GM18507 (cell line): ENCODE results near the gene ANXA11.
"Not testable (repeated sequence)": the region's sequence is repeated elsewhere in the genome, so short reads cannot be mapped to it uniquely, and the experiment has no call there.

Experiments used
- DNase-seq: peaks from one replicate; pipeline ENCODE4 v3.0.0; 2011; ENCODE audit warnings: low read depth; ENCODE audit not compliant: insufficient read length; ENCODE audit errors: extremely low spot score
- FAIRE-seq: peaks from 2 replicates; lab custom pipeline; 2011; peaks lifted over from hg19 to GRCh38; lab: Jason Lieb, UNC

ANXA11 gene

DNA sequence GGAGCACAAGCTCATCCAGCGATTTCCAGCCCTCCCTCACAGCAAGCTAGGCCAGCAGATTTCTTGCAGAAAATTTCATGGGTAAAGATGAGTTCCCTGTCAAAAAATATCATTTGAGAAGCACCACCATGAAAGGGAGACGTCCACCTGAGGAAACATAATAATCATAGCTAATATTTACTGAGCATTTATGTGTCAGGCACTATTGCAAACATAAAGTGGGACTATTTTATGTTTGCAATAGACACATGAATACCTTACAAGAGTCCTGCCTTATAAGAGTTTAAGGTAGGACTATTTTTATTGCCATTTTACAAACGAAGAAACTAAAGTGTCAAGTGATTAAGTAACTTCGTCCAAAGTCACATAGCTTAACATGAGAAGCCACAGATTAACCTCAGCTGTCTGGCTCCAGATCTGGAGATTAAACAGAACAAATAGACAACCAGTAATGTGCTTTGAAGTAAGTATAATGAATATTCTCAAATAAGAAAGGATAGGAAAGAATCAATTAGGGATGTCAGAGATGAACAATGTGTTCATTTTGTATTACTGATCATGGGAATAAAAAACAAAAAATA is 7.3 kb upstream of the ANXA11 start:
- FAIRE-seq, DNase-seq: not testable (repeated sequence)

DNA sequence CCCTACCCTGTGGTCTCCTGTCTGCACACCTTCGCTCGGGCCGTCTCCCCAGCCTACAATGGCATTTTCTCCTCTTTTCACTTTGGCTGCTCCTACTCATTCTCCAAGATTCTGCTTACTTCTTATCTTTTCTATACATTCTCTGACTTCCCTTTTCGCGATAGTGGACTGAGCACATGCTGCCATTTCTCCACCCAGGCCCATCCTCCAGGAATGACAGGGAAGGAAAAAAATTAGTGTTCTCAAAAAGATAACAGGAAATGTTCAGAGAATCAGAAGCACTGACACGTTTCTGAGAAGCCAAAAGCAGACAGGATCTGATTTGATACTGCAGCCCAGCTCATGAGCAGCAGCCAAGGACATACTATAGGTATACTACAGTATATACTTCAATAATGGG is 6.4 kb upstream of the ANXA11 start:
- FAIRE-seq: no peak
- no peak for DNase-seq

DNA sequence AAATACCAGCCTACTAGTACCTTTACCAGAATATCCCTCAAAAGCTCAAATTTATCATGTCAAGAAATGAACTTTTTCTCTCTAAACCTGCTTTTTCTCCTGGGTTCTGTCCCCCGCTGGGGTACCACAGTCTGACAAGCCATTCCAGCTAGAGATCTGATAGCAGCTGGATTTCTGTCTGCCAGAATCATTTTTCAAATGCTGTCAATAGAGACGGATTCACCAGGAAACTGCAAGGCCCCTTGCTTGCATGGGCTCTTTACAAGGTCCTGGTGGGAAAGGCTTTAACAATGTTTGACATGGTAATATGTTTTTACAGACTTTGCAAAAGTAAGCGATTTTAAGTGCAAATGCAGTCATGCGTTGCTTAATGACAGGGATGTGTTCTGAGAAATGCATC is 4.9 kb upstream of the ANXA11 start:
- no peak for DNase-seq
- no peak for FAIRE-seq

DNA sequence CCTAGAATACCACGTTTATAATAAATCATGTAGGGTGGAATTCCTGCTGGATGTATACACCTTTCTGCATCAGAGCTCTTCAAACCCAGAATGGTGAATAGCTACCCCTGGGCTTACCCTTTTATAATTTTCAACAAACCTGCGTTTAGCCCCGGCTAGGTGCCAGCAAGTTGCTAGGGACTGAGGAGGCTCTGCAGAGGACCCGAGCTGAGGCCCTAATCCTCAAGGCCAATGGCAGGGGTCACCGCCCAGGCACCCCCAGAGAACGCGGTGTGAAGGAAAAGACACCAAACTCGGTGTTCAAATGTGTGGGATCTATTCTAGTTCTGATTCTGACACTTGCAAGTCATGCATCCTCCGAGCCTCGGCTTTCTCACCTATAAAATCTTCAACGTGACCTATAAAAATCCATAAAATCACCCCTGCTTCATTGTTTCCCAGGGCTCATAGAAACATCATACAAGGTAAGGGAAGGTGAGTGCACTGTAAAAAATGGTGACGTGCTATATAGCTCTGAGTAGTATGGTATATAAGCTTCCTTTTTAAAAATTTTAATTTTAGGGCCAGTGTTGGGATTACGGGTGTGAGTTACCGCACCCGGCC is 2.5 kb upstream of the ANXA11 start:
- FAIRE-seq (no peak), DNase-seq (no peak)

DNA sequence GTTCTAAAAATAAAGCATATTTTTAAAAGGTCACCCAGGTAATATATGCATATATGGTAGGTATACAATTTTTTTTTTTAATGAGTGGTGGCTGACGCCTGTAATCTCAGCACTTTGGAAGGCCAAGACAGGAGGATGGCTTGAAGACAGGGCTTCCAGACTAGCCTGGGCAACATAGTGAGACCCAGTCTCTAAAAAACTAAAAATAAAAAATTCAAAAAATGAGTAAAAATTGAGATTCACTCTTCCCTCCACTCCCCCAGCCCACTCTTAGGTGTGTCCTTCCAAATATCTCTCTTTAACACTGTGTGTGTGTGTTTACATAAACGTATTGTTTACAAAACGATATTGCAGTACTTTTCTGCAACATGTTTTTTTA is 929 bp upstream of the ANXA11 start:
- no peak for FAIRE-seq
- DNase-seq: no peak

DNA sequence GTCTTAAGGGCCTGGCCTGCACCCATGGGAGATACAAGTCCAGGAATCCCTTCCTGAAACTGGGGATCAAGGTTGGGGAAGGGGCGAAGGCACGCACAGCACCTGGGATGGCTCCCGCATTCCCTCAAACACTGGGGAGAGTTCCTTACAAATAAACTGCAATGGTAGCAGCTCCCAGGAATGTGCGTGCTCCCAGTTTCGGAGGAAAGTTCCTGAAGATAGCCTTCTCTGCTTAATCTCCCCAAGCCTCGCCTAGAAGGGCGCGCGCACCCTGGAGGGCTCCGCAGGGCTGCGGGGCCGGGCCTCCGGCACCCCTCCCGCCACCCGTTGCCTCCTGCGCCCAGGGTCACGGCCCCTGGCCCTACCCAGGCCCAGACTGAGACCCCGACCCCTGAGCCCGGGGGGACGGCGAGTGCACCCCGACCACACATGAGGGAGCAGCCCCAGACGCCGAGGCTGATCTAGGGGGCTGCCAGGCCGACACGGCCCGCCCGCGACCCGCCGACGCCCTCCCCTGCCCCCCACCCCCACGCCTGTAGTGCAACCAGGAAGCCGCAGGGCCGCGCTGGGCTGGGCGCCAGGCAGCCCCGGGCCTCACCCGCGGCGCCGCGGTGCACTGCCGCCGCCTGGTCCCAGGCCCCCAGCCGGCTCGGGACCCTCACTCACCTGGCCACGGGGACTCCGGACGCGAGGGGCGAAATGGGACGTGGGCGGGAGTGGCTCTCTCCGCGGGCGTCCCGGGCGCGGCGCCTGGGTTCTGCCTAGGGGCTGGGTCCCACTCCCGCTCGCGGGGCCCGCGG is 460 bp downstream of the ANXA11 start:
- FAIRE-seq: no peak
- DNase-seq: no peak

DNA sequence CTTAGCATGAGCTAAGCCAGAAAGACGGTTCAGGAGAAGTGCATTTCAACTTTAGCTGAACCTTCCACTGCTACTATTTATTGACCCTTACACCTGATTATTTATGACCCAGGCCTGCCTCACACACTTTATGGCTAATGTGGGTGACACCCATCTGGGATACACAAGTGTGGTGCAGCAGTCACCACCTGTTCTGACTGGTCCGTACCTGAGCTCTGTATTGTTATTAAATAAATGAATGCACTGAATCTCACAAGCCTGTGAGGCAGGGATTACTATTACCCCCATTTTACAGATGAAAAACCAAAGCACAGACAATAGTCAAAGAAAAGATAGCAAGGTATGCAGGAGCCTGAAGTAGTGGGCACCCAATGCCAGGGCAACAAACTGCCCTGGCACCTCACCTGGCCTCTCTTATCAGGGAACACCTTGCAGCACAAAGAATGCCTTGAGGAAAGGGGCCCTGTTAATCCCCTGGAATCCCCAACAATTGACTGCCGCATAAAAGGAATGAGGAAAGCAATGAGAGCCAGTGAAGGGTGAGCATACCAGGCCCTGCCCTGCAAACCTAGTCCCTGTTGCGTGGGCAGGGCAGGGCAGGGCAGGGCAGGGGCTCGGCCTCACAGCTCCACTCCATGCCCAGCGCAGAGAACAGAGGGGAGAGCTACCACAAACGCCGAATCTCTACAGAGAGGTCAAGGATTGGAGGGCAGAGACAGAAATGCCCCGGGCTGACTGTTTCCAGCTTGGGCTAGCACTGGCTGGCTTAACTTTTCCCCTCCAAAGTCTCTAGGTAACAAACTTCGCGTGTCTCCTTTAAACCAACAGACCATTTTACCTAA is 1.3 kb downstream of the ANXA11 start:
- FAIRE-seq: peak; percentile 41

DNA sequence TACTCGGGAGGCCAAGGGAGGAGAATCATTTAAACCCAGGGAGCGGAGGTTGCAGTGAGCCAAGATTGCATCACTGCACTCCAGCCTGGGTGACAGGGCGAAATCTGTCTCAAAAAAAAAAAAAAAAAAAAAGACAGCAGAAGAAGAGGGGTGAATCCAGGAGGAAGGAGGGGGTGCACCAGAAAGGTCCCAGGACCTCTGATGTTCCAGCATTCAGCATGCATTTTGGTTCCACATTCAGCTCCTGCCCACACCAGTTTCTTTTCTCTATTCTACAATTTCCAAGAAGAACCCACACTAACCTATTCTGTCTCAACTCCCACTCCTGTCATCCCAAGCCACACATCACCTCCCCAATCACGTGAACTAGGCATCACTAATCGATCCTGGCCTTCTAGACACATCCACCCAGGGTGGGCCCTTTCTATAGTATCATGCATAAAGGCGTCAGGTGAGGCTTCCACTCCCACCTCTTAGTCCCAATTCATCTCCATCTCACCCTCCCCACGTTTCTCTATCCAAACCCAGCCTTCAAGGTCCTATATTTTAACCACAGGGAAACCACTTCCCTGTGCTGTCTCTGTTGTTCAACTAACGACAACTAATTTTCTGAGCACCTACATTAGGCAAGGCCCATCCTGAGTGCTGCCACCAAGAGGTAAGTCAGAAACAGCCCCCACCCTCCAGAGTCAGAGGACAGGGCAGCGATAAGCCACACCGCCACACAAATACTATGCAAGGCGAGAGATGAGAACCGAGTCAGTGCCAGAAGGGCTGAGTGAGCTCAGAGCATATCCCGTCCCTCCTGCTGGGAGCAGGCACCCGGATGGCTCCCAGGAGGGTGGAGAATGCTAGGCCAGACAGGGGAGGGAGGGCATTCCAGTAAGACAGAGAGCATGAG is 2.2 kb downstream of the ANXA11 start:
- peak; percentile 78 for FAIRE-seq
- DNase-seq: no peak

More for the DNA sequence above, 1.3 kb downstream of the ANXA11 start:
- DNase-seq: no peak

DNA sequence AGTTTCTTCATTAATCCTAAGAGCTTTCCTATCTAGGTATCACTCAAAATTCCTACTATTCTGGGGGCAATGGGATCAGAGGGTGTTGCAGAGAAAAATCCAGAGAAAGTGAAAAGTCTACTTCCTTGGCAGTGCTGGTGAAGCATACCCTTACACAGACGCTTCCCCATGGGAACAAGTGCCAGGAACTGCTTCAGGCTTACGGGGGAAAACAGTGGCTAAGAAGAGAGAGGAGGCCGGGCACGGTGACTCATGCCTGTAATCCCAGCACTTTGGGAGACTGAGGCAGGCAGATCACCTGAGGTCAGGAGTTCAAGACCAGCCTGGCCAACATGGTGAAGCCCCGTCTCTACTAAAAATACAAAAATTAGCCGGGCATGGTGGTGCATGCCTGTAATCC is 2.8 kb downstream of the ANXA11 start:
- DNase-seq: not testable (repeated sequence)

DNA sequence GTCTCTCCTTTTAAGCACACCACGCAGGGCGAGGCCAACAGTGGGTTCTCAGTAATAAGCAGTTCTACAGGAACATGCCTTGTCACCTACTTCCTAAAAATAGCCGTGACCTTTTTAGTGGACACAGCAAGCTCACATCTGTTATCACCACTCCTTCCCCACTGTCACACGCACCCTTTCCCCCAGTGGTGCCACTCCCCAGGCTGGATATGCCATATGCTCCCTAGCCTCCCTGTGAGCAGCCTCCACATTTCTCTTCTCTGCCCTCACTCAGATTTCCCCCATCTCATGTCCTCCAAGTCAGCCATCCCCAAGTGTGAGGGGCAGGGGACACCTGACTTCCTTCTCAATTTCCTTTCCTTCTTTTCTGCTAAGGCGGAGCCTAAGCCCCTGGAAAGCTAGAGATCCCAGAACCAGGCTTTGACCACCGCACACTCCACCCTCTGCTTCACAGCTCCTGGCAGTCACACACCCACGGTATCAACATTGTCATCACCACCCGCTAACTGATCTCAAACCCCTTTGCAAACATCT is 3.7 kb downstream of the ANXA11 start:
- FAIRE-seq (no peak), DNase-seq (no peak)

More for the DNA sequence above, 2.8 kb downstream of the ANXA11 start:
- not testable (repeated sequence) for FAIRE-seq

DNA sequence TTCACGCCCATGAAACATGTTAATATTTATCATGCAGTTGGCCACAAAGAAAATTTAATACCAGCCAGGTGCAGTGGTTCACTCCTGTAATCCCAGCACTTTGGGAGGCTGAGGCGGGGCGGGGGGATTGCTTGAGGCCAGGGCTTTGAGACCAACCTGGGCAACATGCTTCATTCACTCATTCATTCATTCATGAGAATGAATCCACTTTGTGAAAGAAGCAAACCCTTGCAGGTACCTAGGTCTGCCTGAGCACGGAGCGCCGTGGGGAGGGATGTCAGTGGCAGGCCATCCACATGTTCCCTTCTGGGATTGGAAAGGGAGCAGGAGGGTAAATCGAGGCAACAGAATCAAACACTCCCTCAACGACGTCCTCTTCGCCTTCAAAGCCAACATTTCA is 4.7 kb downstream of the ANXA11 start:
- FAIRE-seq (no peak), DNase-seq (no peak)

DNA sequence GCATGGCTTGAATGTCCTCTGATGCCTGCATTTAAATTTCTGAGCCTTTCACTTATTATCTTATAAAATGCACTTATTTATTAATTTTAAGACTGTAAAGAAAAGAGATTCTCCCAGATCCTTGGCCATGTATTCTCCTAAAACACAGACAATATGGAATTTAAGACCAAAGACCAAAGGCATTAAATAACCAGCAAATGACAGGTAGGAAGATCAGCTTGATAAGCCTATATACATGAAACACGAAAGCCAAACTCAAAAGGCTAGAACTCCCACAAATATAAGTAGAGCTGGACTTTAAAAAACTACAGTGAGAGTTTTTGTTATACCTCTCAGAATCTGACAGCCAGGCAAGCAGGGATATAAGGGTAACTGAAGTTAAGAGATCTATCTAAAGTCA is 5.1 kb downstream of the ANXA11 start:
- DNase-seq (no peak), FAIRE-seq (no peak)

DNA sequence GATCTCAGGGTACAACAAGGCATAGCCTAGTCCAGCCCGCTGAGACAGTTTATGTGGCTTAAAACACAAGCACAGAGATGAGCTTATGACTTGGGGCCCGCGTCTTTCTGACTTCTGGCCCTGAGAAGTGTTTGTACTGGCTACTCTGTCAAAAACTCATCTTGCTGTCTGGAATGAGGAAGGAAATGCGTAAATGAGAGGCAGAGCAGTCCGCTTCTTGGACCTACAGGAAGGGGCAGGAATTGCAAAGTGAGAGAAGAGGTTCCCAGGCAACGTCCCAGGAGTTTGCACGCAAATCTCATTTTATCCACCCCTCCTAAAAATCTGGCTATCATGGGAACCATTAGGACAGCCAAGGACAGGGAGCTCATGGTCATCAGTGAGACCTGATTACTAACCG is 5.5 kb downstream of the ANXA11 start:
- FAIRE-seq (no peak), DNase-seq (no peak)

DNA sequence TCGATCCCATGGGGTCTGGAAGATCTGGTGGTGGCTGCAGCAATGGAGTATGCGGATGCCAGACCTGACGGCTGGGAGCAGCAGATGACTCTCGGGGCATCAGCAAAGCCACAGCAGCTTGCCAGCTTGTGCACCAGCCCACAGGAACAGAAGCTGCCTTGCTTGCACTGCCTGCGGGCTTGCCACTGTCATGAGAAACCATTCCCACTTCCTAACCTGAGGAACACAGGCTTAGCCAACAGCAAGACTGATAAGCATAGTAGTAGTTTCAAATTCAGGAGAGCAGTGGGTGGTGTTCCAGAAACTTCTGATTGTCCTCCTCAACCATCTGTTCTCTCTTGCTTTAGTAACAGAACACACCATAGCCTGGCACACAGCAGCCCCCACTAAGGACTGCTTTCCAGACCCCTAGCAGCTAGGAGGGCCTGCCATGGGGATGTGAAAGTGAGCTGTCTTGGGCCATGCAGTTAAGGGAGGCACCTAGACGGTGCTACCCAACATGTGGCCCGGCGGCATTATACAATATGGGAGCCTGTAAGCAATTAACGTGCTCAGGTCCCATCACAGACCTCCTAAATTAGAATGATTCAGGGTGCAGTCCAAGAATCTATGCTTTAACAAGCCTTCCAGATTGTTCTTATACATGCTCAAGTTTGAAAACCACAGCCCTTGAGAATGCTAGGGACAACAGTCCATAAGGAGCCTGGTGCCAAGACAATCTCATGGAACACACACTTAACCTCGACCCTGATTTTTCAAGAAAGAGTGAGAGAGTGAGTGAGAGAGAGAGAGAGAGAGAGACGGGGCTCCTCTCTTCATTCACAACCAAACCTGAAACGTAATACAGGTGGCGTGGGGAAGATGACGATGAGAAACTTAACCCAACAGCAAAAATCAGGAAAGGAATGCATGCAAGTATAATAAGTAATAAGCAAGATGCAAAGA is 7.1 kb downstream of the ANXA11 start:
- DNase-seq (no peak), FAIRE-seq (no peak)

DNA sequence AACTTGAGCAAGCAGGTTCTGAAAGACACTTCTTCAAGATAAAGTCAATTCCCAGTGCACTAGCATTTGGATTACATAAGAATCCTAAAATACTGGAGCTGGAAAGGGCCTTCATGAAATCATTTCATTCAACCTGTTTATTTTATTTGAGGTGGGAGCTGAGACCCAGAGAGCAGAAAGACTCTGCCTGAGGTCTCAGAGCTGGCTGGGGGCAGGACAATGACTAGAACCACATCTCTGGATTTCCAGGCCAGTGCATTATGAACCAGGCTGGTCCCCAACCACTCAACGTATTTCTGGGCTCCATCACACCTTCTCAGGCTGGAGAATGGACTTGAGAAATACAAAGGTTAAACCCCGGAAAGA is 8.4 kb downstream of the ANXA11 start:
- no peak for DNase-seq
- FAIRE-seq: peak; percentile 26

DNA sequence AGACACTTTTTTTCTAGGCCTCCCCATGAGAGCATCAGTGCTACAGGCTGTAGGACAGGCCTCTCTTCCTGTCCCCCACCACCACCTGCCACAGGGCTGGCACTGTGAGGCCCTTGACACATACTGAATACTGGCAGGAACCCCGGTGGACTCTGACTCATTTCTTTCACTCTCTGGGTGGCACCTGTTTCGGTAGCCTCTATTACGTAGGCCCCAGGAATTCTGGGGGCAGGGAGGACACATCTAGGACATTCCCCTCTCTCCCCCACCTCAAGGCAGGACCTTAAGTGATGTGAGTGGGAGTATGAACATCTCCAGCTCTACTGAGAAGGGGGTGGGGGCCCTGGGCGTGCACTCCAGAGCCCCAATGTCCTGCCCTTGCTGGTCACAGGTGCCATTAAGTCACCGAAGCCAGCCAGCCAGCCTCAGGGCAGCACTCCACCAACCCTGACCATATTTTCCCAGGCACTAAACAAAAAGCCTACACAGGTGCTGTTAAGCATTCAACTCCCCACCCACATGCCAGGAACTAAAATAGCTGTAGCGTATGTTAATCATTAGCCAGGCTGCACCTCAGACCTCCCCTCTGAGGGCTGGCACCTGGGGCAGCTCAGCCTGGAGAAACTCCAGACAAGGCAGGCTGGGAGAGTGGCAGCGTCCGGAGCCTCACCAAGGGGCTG is 8.9 kb downstream of the ANXA11 start:
- DNase-seq: no peak
- peak; percentile 91 for FAIRE-seq

DNA sequence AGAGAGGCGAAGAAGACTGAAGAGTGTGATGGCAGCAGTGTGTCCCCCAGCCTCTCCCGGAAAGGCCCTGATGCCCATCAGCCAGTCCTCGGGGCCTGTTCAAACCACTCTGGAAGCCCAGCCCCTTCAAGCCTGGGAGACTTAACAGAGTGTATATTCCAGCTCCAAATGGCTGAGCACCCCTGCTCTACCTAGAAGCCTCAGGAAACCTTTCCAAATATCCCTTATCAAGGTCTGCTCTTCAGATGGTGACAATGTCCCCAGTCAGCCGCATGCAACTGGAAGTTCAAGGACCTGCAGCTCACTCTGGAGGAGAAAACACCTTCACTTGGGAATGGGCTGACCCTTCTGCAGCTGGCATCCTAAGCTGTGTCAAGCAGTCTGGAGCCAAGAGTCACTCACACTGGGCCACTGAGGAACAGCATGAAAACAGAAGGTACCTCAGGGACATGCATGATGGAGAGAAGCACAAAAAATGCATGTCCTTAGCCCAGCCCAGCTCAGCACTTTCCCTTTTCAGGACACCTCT is 10.2 kb downstream of the ANXA11 start:
- DNase-seq (no peak), FAIRE-seq (no peak)
